ENCODE measurements around the gene SDK1. TPM values are rescaled to one million over a fixed set of nuclear protein-coding genes. Genes with fewer than 3 reads are reported as not detected.

SDK1 gene
- total RNA-seq, 4 donors from 2014 or later = 7.5 to 35.0 (median 10.2) TPM

- no peak for TF ChIP-seq CTCF (IDR thresholded peaks at IDR 0.05; ENCODE audit: low read depth)
Observed at GRCh38 chr7:3370068-3370830, 69.2 kb downstream of the SDK1 start.

- TF ChIP-seq CTCF (IDR thresholded peaks at IDR 0.05; ENCODE audit: low read depth) = no peak
Observed at GRCh38 chr7:3370921-3371320, 69.9 kb downstream of the SDK1 start.

GRCh38 chr7:3371601-3372000 lies 70.5 kb downstream of the SDK1 start:
- TF ChIP-seq CTCF (IDR thresholded peaks at IDR 0.05; ENCODE audit: low read depth) = no peak

GRCh38 chr7:3374239-3374638 lies 73.2 kb downstream of the SDK1 start:
- TF ChIP-seq CTCF (IDR thresholded peaks at IDR 0.05; ENCODE audit: low read depth) = no peak

GRCh38 chr7:3378390-3379150 lies 77.5 kb downstream of the SDK1 start:
- TF ChIP-seq CTCF (IDR thresholded peaks at IDR 0.05; ENCODE audit: low read depth) = no peak

- no peak for TF ChIP-seq CTCF (IDR thresholded peaks at IDR 0.05; ENCODE audit: low read depth)
Observed at GRCh38 chr7:3380034-3380433, 79.0 kb downstream of the SDK1 start.

- no peak for TF ChIP-seq CTCF (IDR thresholded peaks at IDR 0.05; ENCODE audit: low read depth)
Observed at GRCh38 chr7:3380886-3381685, 80.0 kb downstream of the SDK1 start.
